M059J (cell line): ENCODE results near the gene GLG1. TPM values are rescaled to one million over a fixed set of nuclear protein-coding genes. Genes with fewer than 3 reads are reported as not detected.
"Not testable (repeated sequence)": the region's sequence is repeated elsewhere in the genome, so short reads cannot be mapped to it uniquely, and the experiment has no call there.

Source experiments
- DNase-seq: peaks from one replicate; pipeline ENCODE4 v3.0.0-alpha.2; 2012; ENCODE audit warnings: low read depth
- total RNA-seq: library from RNA; depleted of rRNA; stranded (reverse); fragments of >200 nt; shearing (Covaris generic); gene quantifications from 2 replicates; pipeline ENCODE4 v1.2.3, GENCODE V29; 2014

Gene GLG1
- total RNA-seq, 1 experiment from 2014 or later: 113 TPM

- DNase-seq: no peak
These were observed 31.6 kb downstream of the GLG1 start for GRCh38 chr16:74575175-74575806.

GRCh38 chr16:74574146-74574545 is 32.8 kb downstream of the GLG1 start:
- DNase-seq: no peak

GRCh38 chr16:74573622-74574021 is 33.3 kb downstream of the GLG1 start:
- no peak for DNase-seq

GRCh38 chr16:74570412-74571301 is 36.3 kb downstream of the GLG1 start:
- DNase-seq: no peak

GRCh38 chr16:74568961-74569631 is 37.8 kb downstream of the GLG1 start:
- DNase-seq: peak; percentile 57

- no peak for DNase-seq
These were observed 39.0 kb downstream of the GLG1 start for GRCh38 chr16:74567901-74568300.

- DNase-seq: no peak
These were observed 41.5 kb downstream of the GLG1 start for GRCh38 chr16:74565378-74565777.

- DNase-seq: no peak
These were observed 42.4 kb downstream of the GLG1 start for GRCh38 chr16:74564451-74564984.

GRCh38 chr16:74563828-74564263 is 43.1 kb downstream of the GLG1 start:
- peak; percentile 78 for DNase-seq

GRCh38 chr16:74562117-74562516 is 44.8 kb downstream of the GLG1 start:
- DNase-seq: no peak

- DNase-seq: no peak
These were observed 45.3 kb downstream of the GLG1 start for GRCh38 chr16:74561626-74562025.

GRCh38 chr16:74560912-74561311 is 46.0 kb downstream of the GLG1 start:
- no peak for DNase-seq

GRCh38 chr16:74558873-74559272 is 48.0 kb downstream of the GLG1 start:
- peak; percentile 45 for DNase-seq

GRCh38 chr16:74557275-74557674 is 49.6 kb downstream of the GLG1 start:
- no peak for DNase-seq

- DNase-seq: peak; percentile 46
These were observed 50.5 kb downstream of the GLG1 start for GRCh38 chr16:74556375-74556922.

GRCh38 chr16:74552357-74552756 is 54.6 kb downstream of the GLG1 start:
- DNase-seq: not testable (repeated sequence)

GRCh38 chr16:74550227-74551019 is 56.5 kb downstream of the GLG1 start:
- not testable (repeated sequence) for DNase-seq

- not testable (repeated sequence) for DNase-seq
These were observed 60.8 kb downstream of the GLG1 start for GRCh38 chr16:74546112-74546511.

GRCh38 chr16:74542911-74543578 is 63.9 kb downstream of the GLG1 start:
- DNase-seq: not testable (repeated sequence)

- DNase-seq: not testable (repeated sequence)
These were observed 66.3 kb downstream of the GLG1 start for GRCh38 chr16:74540663-74541062.
